HepG2 (cell line): ENCODE results near the gene SPI1.

Experiments
- FOXM1 ChIP-seq: sonication (generic); formaldehyde crosslinking; IDR thresholded peaks from 2 replicates; pipeline ENCODE4 v1.5.0; 2020; ENCODE audit warnings: missing genetic modification reagents
- SMAD1 ChIP-seq: sonication (generic); formaldehyde crosslinking; IDR thresholded peaks from 2 replicates; pipeline ENCODE4 v1.4.0; 2020; ENCODE audit warnings: missing genetic modification reagents, low read depth, mild to moderate bottlenecking, borderline replicate concordance
- ZNF121 ChIP-seq: sonication (generic); formaldehyde crosslinking; IDR thresholded peaks from 2 replicates; pipeline ENCODE4 v1.5.0; 2020; ENCODE audit warnings: mild to moderate bottlenecking, missing genetic modification reagents
- ZNF225 ChIP-seq: sonication (generic); formaldehyde crosslinking; IDR thresholded peaks from 2 replicates; pipeline ENCODE4 v1.4.0; 2020; ENCODE audit warnings: mild to moderate bottlenecking, missing genetic modification reagents
- TF ChIP-seq, protein P1 (sequence below): IDR thresholded peaks from 2 replicates; pipeline ENCODE4 v1.6.1; 2016; ENCODE audit warnings: low read depth
- TF ChIP-seq, protein P2 (sequence below): IDR thresholded peaks from 2 replicates; pipeline ENCODE4 v1.6.1; 2016; ENCODE audit warnings: low read depth, borderline replicate concordance
- TF ChIP-seq, protein P3 (sequence below): sonication (generic); formaldehyde crosslinking; IDR thresholded peaks from 2 replicates; pipeline ENCODE4 v1.5.0; 2020; ENCODE audit warnings: mild to moderate bottlenecking, missing genetic modification reagents, moderate library complexity

DNA sequence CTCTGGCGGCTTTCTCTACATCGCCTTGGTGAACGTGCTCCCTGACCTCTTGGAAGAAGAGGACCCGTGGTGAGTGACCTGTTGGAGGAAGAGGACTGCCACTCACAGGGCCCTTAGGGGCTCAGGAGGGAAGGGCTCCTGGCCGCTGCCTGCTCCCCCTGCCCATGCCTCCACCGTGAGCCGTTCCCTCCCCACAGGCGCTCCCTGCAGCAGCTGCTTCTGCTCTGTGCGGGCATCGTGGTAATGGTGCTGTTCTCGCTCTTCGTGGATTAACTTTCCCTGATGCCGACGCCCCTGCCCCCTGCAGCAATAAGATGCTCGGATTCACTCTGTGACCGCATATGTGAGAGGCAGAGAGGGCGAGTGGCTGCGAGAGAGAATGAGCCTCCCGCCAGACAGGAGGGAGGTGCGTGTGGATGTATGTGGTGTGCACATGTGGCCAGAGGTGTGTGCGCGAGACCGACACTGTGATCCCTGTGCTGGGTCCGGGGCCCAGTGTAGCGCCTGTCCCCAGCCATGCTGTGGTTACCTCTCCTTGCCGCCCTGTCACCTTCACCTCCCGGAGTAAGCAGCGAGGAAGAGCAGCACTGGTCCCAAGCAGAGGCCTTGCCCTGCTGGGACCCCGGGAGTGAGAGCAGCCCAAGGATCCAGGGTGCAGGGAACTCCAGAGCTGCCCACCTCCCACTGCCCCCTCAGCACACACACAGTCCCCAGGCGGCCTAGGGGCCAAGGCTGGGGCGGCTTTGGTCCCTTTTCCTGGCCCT is 36.9 kb upstream of the SPI1 start:
- TF ChIP-seq SMAD1 (CRISPR knock-in tag) (no peak), FOXM1 (CRISPR knock-in tag) (no peak), ZNF121 (CRISPR knock-in tag) (no peak), ZNF225 (CRISPR knock-in tag) (no peak)
- TF ChIP-seq, protein P1, sequence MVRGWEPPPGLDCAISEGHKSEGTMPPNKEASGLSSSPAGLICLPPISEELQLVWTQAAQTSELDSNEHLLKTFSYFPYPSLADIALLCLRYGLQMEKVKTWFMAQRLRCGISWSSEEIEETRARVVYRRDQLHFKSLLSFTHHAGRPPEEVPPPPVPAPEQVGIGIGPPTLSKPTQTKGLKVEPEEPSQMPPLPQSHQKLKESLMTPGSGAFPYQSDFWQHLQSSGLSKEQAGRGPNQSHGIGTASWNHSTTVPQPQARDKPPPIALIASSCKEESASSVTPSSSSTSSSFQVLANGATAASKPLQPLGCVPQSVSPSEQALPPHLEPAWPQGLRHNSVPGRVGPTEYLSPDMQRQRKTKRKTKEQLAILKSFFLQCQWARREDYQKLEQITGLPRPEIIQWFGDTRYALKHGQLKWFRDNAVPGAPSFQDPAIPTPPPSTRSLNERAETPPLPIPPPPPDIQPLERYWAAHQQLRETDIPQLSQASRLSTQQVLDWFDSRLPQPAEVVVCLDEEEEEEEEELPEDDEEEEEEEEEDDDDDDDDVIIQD (CRISPR knock-in tag), result no peak
- TF ChIP-seq, protein P2, sequence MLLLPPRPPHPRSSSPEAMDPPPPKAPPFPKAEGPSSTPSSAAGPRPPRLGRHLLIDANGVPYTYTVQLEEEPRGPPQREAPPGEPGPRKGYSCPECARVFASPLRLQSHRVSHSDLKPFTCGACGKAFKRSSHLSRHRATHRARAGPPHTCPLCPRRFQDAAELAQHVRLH (CRISPR knock-in tag), result no peak
- TF ChIP-seq, protein P3, sequence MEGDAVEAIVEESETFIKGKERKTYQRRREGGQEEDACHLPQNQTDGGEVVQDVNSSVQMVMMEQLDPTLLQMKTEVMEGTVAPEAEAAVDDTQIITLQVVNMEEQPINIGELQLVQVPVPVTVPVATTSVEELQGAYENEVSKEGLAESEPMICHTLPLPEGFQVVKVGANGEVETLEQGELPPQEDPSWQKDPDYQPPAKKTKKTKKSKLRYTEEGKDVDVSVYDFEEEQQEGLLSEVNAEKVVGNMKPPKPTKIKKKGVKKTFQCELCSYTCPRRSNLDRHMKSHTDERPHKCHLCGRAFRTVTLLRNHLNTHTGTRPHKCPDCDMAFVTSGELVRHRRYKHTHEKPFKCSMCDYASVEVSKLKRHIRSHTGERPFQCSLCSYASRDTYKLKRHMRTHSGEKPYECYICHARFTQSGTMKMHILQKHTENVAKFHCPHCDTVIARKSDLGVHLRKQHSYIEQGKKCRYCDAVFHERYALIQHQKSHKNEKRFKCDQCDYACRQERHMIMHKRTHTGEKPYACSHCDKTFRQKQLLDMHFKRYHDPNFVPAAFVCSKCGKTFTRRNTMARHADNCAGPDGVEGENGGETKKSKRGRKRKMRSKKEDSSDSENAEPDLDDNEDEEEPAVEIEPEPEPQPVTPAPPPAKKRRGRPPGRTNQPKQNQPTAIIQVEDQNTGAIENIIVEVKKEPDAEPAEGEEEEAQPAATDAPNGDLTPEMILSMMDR (CRISPR knock-in tag), result no peak
